SU-DHL-6 (cell line): ENCODE results near the gene CERK.

Experiments
- H2AFZ ChIP-seq: fragments of 200-600 bp; sonication (generic); 2 replicates; pipeline ENCODE4 v1.6.1; 2014; ENCODE audit warnings: low read depth, mild to moderate bottlenecking, moderate library complexity, mixed read lengths, antibody characterized with exemption, low read length; ENCODE audit not compliant: severe bottlenecking
- H3F3A ChIP-seq: fragments of 200-600 bp; shearing (Covaris generic); 2 replicates; pipeline ENCODE4 v1.6.0; 2016; ENCODE audit warnings: antibody characterized with exemption, mild to moderate bottlenecking; ENCODE audit not compliant: insufficient read depth
- H3K27ac ChIP-seq: fragments of 200-600 bp; sonication (generic); 2 replicates; pipeline ENCODE4 v1.5.1; 2016; ENCODE audit warnings: low read depth, mild to moderate bottlenecking, low read length, moderate library complexity, mixed read lengths
- H3K27me3 ChIP-seq: fragments of 200-600 bp; sonication (generic), shearing (Covaris generic); 2 replicates; pipeline ENCODE4 v1.6.0; 2014; ENCODE audit warnings: mild to moderate bottlenecking, low read length
- H3K36me3 ChIP-seq: fragments of 200-600 bp; sonication (generic); 2 replicates; pipeline ENCODE4 v1.6.1; 2014; ENCODE audit warnings: mild to moderate bottlenecking, low read length, mixed read lengths
- H3K4me2 ChIP-seq: fragments of 300-600, 200-600 bp; shearing (Covaris generic), sonication (generic); 2 replicates; pipeline ENCODE4 v1.6.0; 2014; ENCODE audit warnings: low read length, low read depth, mild to moderate bottlenecking; ENCODE audit not compliant: poor library complexity, severe bottlenecking
- H3K4me3 ChIP-seq: fragments of 200-600 bp; sonication (generic); 2 replicates; pipeline ENCODE4 v1.5.1; 2014; ENCODE audit warnings: antibody characterized with exemption, low read length, mild to moderate bottlenecking, mixed read lengths; ENCODE audit not compliant: insufficient read depth, poor library complexity, severe bottlenecking
- H3K79me2 ChIP-seq: fragments of 200-600 bp; sonication (generic); 2 replicates; pipeline ENCODE4 v1.6.1; 2014; ENCODE audit warnings: mild to moderate bottlenecking, low read length, moderate library complexity; ENCODE audit not compliant: insufficient read depth
- H3K9ac ChIP-seq: fragments of 200-600 bp; sonication (generic); 2 replicates; pipeline ENCODE4 v1.7.0; 2014; ENCODE audit warnings: mild to moderate bottlenecking, low read length
- H3K9me2 ChIP-seq: fragments of 200-600 bp; sonication (generic); replicated peaks from 2 replicates; pipeline ENCODE4 v1.6.1; 2014; ENCODE audit warnings: low read length; ENCODE audit not compliant: insufficient read depth
- H3K9me3 ChIP-seq: fragments of 200-600 bp; sonication (generic); 2 replicates; pipeline ENCODE4 v1.6.1; 2014; ENCODE audit warnings: low read length, mixed read lengths; ENCODE audit not compliant: insufficient read depth
- H4K20me1 ChIP-seq: fragments of 200-600 bp; sonication (generic); 2 replicates; pipeline ENCODE4 v1.6.1; 2014; ENCODE audit warnings: low read depth, mild to moderate bottlenecking, antibody characterized with exemption, low read length, moderate library complexity, mixed read lengths
- CTCF ChIP-seq: fragments of 200-600 bp; sonication (generic); IDR thresholded peaks from one replicate; pipeline ENCODE4 v1.5.1; 2017; ENCODE audit warnings: antibody characterized with exemption, mild to moderate bottlenecking, low read length, moderate library complexity; ENCODE audit not compliant: insufficient read depth, poor library complexity, severe bottlenecking
- EZH2phosphoT487 ChIP-seq: fragments of 200-600 bp; sonication (generic), shearing (Covaris generic); conservative IDR thresholded peaks from 2 replicates; pipeline ENCODE4 v1.6.1; 2018; ENCODE audit warnings: mild to moderate bottlenecking, antibody characterized with exemption, low read length, moderate library complexity, mixed read lengths

CERK gene

GRCh38 chr22:46669201-46669600 lies 68.9 kb downstream of the CERK start:
- H3K9me2 ChIP-seq: no peaks in the 10 kb centered on the region
- H3K9me3 ChIP-seq: no peaks in the 10 kb centered on the region
- H3K27ac ChIP-seq: no peak overlapping the region
- H4K20me1 ChIP-seq: no peaks in the 10 kb centered on the region
- H3K4me3 ChIP-seq: no peak overlapping the region
- no peak overlapping the region for H3K4me2 ChIP-seq
- H3K36me3 ChIP-seq: no peaks in the 10 kb centered on the region
- no peak overlapping the region for H2AFZ ChIP-seq
- no peaks in the 10 kb centered on the region for H3K27me3 ChIP-seq
- H3F3A ChIP-seq: no peaks in the 10 kb centered on the region
- no peak overlapping the region for H3K9ac ChIP-seq
- no peaks in the 10 kb centered on the region for H3K79me2 ChIP-seq
- TF ChIP-seq CTCF: no peak

- H4K20me1 ChIP-seq: no peaks in the 10 kb centered on the region
- no peak overlapping the region for H3K9ac ChIP-seq
- H3K9me3 ChIP-seq: no peaks in the 10 kb centered on the region
- H3K4me3 ChIP-seq: no peak overlapping the region
- H3K79me2 ChIP-seq: no peaks in the 10 kb centered on the region
- H3K4me2 ChIP-seq: no peak overlapping the region
- no peak overlapping the region for H2AFZ ChIP-seq
- no peaks in the 10 kb centered on the region for H3K27me3 ChIP-seq
- H3K9me2 ChIP-seq: no peaks in the 10 kb centered on the region
- TF ChIP-seq EZH2phosphoT487: no peak
- TF ChIP-seq CTCF: no peak
- no peak overlapping the region for H3K27ac ChIP-seq
- H3K36me3 ChIP-seq: no peaks in the 10 kb centered on the region
- H3F3A ChIP-seq: no peaks in the 10 kb centered on the region
Observed at GRCh38 chr22:46668116-46668515, 69.9 kb downstream of the CERK start.

- Histone ChIP-seq H3K9me3 (no peaks in the 10 kb centered on the region), H3K36me3 (no peaks in the 10 kb centered on the region)
- TF ChIP-seq CTCF (no peak), EZH2phosphoT487 (no peak)
Observed at GRCh38 chr22:46667245-46667623, 70.8 kb downstream of the CERK start.

More at GRCh38 chr22:46667245-46667623, 70.8 kb downstream of the CERK start:
- H3K27me3 ChIP-seq: no peaks in the 10 kb centered on the region
- no peak overlapping the region for H2AFZ ChIP-seq
- no peak overlapping the region for H3K4me3 ChIP-seq
- no peak overlapping the region for H3K4me2 ChIP-seq
- H3K9me2 ChIP-seq: no peaks in the 10 kb centered on the region
- no peak overlapping the region for H3K9ac ChIP-seq
- no peaks in the 10 kb centered on the region for H4K20me1 ChIP-seq
- no peaks in the 10 kb centered on the region for H3F3A ChIP-seq
- H3K27ac ChIP-seq: no peak overlapping the region
- H3K79me2 ChIP-seq: no peaks in the 10 kb centered on the region
